ENCODE measurements around the gene GRIFIN.

GRIFIN gene, protein sequence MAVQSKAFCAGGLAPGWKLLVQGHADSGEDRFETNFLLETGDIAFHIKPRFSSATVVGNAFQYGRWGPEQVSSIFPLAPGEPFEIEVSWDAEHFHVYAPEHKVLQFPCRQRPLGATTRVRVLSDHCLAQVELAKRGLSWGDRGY

GRCh38 chr7:2476298-2476697, at the start of gene GRIFIN:
Gene GRIFIN, minus strand, starts transcription at chr7:2476398. Its CDS starts 15 bp downstream, at chr7:2476383.
- DNase-seq: no peak

- no peak for DNase-seq
These were observed 48.8 kb upstream of the GRIFIN start for GRCh38 chr7:2524808-2525657.

DNA sequence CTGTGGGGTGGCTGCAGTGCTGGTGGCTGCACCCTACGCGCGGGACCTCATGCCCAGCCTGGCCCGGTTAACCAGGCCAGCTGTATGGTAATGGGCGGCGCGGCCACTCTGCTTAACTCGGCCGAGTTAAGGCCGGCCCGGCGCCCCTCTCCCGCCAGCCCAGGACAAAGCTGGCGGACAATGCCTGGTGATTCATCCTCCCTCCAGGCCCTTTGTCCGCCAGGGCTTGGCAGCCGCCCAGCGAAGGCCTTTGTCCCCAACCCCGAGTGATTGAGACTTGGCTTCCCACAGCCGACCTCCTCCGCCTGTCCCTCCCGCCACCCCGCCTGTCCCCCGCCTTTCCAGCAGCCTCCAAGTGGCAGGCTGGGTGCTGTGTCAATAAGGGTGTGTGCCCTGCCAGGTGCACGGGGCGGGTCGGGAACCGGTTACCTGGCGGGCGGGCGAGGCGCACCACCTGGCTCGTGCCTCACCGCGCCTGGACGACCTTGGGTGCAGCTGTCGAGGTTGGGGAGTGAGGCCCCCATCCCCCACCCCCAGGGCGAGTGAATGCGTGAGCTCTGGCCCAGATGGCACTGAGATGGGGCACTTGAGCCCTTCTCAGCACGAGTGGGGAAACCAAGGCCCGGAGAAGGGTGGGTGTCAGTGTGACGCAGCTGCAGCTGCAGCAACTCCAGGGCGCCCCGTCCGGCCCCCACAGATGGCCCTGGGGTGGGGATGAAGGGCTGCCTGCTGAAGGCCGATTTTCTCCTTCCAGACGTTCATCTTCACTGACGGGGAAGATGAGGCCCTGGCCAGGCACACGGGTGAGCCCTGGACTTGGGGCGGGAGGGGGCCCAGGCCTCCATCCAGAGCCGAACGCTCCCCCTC, 48.0 kb upstream of the GRIFIN start:
- DNase-seq: no peak

GRCh38 chr7:2523461-2523936, 47.3 kb upstream of the GRIFIN start:
- DNase-seq: no peak

DNA sequence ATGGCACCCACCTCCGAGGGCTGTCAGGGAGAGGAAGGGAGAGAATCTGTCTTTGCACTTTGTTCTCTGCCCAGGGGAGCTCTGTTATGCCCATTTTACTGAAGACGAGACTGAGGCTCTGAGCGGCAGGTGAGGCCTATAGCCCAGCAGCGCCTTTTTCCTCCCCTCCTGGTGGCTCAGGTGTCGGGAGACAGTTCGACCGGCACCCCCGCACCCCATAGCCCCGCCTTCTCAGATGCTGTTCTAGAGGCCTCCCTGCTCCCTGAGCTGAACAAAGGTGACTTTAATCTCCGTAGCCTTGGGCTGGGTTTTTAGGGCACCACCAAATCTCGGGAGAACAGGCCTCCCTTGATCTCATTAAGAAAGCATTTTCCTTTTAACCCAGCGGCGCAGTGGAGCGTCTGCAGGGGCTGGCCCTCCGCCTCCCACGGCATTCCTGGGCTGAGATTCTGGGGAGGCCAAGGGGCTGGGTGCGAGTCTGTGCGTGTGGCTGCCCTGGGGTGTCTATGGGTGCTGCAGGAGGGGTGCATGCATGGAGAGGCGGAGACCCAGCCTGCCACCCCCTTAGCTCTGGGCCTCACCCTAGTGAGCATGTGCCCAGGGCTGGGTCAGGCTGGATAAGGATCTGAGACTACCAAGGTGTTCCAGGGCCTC, 46.7 kb upstream of the GRIFIN start:
- DNase-seq: no peak

DNA sequence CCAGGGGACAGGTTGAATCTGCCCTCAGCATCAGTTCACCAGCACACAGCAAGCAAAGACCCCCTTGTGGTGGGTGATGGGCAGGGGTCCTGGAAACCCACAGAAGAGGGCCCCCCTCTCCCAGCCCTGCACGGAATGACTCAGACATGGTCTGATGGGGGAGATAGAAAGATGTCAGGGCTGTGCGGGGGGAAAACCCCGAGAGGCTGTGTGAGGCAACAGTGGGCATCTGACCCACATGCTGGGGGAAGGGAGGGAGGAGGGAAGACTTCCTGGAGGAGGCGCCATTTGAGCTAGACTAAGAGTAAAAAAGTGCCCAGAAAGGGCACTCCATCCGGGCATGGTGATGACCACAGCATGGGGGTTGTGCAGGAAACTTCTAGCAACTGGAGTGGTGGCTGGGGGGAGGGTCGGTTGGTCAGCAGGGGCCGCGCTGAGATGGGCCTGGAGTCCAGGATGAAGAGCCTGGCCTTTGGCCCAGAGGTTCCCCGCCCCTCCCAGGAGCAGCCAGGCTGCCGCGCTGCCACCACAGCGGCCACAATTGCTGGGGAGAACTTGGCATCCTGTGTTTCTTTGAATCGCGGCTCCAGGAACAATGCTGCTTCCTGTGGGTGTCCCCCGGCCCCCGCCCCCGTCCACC, 45.9 kb upstream of the GRIFIN start:
- no peak for DNase-seq

GRCh38 chr7:2521341-2521745, 45.1 kb upstream of the GRIFIN start:
- DNase-seq: no peak

- DNase-seq: no peak
These were observed 44.6 kb upstream of the GRIFIN start for GRCh38 chr7:2520761-2521290.

DNA sequence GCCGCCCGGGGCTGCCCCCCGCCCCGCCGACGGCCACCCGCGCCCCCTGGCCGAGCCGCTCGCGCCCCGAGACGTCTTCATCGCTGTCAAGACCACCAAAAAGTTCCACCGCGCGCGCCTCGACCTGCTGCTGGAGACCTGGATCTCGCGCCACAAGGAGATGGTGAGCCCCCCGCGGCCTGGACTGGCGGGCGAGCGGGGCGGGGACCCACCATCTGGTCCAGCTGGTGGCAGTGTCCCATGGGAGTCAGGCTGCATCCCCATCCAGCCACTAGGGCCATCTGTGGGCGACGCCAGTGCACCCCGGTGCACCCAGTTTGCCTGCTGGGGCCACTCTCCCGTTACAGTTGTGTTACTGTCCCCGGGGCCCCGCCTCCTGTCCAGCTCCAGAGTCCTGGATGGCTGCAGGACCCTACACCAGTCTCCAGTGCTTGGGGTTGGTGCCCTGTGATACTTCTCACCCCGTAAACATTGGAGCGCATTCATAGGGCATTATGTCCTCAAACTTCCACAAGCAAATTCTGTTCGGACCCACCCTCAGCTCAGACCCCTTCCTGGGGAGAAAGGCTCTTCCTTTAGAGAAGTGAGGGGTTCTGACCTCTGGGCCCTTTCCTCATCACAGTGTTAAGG, 44.0 kb upstream of the GRIFIN start:
- no peak for DNase-seq

DNA sequence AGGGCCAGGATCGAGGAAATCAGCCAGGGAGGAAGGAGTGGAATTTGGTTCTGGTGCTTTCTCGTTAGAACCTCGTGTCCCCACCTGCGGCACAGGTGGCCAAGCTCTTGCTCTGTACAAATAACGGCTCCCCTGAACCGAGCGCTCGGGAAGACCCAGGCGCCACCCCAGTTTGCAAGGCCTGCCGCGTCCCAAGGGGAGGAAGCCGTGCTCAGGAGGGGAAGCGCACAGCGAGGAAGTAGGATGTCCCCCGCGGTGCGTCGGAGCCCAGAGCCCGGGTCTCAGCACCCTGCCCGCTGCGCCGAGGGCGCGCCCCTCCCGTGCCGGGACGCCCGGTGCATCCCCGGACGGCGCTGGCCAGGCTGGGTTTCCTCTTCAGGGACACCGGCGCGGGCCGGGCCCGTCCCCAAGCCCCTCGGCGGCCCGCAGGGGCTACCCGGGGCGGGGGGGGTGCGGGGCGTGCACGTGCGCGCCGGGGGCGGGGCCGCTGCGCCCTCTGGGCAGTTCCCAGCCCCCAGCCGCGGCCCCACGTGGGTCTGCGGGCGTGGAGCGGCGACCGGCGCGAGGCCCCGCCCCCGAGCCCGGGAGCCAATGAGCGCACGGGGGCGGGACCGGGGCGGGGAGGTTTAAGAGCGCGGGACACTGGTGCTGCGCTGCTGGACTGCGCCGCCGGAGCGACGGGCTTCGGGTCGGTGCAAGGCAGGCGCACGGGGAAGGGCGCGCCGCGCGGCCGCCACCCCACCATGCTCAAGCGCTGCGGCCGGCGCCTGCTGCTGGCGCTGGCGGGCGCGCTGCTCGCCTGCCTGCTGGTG, 43.1 kb upstream of the GRIFIN start, which contains the start of gene LFNG:
LFNG (plus strand) TSS at position 656 of the 812 bp plus-strand sequence; CDS start at position 744, 88 bp downstream.
- peak; percentile 9 to 33 for DNase-seq

GRCh38 chr7:2518737-2519118, 42.5 kb upstream of the GRIFIN start:
- DNase-seq: no peak

- DNase-seq: peak in 1 of 2 experiments; percentile 37
These were observed 41.7 kb upstream of the GRIFIN start for GRCh38 chr7:2517678-2518507.

DNA sequence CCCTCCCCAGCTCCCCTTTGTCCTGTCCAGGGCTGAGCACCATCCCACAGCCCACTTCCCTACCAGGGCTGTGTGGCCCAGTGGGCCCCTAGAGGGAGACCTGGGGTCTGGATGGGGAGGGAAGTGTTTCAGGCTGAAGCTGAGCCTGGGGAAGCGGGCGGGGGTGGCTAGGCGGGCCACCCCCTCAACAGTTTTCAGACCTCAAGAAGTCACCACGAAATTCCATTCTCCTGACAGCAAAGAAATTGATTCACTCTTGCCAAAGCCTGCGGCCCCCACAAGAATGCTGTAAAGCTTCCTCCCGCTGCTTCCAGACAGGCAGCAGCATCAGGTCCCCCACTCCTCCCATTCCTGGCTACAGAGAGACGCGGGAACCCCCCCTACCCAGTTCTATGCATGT, 40.8 kb upstream of the GRIFIN start:
- no peak for DNase-seq

DNA sequence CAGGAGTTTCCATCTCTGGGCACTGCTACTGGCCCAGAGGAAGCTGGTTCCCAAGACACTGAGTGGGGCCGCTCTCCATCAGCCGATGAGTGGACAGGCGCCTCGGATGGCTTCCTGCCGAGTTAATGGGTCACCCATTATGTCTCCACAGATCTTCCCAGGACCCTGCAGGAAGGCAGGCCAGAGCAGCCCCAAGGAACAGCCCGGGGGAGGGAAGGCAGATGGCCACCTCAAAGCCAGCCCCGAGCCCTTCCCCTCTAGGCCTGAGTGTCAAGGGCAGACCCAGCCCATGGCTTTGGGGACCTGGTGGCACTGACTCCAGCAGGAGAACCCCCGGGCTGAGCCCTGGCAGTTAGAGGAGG, 40.0 kb upstream of the GRIFIN start:
- no peak for DNase-seq

DNA sequence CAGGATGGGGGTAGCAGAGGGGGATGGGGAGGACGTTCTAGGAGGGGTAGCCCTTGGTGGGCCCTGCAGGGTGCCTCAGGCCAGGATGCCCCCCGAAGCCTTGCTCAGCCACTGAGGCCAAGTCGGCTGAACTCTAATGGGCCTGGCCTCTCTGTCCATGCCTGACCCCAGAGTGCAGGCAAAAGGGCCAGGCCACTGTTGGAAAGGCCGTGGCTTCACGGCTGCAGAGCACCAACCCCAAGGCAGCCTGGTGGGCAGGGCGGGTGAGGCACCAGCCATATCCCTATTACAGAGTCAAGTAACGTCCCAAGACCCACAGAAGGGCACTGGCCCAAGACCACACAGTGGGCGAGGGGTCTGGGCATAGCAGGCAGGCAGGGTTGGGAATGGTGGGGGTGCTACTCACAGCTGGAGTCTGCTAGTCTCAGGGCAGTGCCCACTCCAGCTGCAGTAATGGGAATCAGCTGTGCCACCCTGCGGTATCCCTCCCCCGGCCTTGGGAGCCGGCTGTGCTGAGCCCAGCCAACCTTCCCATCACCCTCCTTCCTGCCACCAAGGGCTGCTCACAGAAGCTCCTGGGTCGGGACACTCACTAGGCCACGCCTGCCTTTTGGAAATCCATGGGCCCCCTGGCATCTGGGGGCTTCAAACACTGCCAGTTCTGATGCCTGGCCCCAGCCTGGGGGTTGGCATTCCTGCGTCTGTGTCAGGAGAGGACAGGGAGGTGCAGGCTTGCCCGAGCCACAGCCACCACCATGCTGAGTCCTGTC, 39.4 kb upstream of the GRIFIN start:
- no peak for DNase-seq

DNA sequence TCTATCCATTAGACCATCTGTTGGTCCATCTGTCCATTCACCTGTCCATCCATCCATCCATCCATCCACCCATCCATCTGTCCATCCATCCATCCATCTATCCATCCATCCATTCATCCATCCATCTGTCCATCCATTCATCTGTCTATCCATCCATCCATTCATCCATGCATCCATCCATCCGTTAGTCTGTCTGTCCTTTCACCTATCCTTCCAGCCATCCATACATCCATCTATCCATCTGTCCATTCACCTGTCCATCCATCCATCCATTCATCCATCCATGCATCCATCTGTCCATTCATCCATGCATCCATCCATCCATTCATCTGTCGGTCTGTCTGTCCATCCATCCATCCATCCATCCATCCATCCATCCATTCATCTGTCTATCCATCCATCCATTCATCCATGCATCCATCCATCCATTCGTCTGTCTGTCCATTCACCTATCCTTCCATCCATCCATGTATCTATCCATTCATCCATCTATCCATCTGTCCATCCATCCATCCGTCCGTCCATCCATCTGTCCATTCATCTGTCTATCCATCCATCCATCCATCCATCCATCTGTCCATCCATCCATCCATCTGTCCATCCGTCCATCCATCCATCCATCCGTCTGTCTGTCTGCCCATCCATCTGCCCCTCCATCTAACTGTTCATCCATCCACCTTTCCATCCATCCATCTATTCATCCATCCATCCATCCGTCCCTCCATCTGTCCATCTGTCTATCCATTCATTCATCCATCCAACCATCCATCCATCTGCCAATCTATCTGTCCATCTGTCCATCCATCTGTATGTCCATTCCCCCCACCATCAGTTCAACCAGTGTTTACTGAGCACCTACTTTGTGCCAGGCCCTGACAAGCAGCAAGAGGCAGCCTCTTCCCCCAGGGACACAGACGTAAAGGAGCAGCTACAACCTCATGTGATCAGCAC, 38.5 kb upstream of the GRIFIN start:
- no peak for DNase-seq

DNA sequence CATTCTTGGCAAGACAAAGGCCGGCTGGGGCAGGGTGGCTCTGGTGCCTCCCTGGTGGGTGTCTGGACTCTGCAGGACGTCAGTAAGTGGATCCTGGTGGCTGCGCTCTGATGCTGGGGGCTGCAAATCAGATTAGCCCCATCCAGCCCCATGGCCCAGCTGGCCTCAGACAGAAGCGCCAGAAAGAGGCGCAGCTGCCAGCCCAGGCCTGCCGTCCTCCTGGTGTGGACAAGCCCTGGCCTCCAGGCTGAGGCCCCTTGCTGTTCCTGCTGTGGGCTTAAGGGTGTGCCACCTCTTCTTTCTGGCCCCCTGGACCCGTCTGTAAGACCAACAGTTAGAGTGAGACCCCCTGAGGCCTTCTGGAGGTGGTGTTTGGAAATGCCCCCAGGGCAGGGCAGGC, 37.5 kb upstream of the GRIFIN start:
- no peak for DNase-seq

- DNase-seq: no peak
These were observed 36.5 kb upstream of the GRIFIN start for GRCh38 chr7:2512713-2513112.
